GM12865 (cell line): Measurements from ENCODE around the gene MPST.

Experiments
- DNase-seq: peaks from one replicate; pipeline ENCODE4 v3.0.0; 2010; ENCODE audit warnings: low read depth
- H3K4me3 ChIP-seq: 2 replicates; pipeline ENCODE4 v1.5.1; 2011; ENCODE audit warnings: mild to moderate bottlenecking, low read depth, low read length, control low read depth
- TF ChIP-seq, protein P1 (sequence below): IDR thresholded peaks from 2 replicates; pipeline ENCODE4 v1.5.1; 2011; ENCODE audit warnings: low read length, control low read depth, low read depth, inconsistent platforms; ENCODE audit not compliant: insufficient read depth; ENCODE audit errors: missing control alignments

MPST gene

DNA sequence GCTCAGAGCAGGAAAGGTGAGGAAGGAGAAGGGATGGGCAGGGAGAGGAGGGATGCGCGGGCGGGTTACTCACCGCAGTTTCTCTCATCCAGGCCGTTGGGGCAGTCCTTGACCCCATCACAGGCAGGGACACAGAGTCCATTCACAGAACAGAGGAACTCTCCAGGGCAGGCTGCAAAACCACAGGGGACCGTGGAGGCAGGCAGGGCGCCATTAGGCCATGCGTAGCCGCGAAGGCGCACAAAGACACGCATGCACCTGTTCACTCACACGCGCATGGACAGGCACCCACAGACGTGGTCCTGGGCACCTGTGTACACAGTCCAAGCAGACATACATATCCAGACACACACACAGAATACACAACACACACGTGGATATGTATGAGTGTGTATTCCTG lies 55.0 kb downstream of the MPST start:
- H3K4me3 ChIP-seq: no peak overlapping the region
- no peak for DNase-seq
- TF ChIP-seq, protein P1, sequence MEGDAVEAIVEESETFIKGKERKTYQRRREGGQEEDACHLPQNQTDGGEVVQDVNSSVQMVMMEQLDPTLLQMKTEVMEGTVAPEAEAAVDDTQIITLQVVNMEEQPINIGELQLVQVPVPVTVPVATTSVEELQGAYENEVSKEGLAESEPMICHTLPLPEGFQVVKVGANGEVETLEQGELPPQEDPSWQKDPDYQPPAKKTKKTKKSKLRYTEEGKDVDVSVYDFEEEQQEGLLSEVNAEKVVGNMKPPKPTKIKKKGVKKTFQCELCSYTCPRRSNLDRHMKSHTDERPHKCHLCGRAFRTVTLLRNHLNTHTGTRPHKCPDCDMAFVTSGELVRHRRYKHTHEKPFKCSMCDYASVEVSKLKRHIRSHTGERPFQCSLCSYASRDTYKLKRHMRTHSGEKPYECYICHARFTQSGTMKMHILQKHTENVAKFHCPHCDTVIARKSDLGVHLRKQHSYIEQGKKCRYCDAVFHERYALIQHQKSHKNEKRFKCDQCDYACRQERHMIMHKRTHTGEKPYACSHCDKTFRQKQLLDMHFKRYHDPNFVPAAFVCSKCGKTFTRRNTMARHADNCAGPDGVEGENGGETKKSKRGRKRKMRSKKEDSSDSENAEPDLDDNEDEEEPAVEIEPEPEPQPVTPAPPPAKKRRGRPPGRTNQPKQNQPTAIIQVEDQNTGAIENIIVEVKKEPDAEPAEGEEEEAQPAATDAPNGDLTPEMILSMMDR: no peak

DNA sequence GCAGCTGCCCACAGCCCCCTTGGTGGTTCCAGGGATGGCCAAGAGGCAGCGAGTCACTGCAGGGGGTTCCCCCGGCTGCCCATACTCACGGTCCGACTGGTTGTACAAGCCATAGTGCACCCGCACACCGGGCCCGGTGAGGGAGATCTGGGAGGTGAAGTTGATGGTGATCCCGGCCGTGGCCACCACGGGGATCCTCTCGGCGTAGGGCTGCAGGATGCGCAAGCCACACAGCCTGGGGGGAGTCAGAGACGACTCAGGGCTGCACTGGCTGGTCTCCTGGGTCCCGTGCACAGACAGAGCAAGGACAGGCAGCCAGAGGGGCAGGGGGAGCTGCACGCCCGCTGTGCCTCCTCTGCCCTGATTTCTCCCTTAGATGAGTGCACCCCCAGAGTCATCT lies 55.5 kb downstream of the MPST start:
- DNase-seq: no peak
- TF ChIP-seq, protein P1: no peak
- H3K4me3 ChIP-seq: no peak overlapping the region

DNA sequence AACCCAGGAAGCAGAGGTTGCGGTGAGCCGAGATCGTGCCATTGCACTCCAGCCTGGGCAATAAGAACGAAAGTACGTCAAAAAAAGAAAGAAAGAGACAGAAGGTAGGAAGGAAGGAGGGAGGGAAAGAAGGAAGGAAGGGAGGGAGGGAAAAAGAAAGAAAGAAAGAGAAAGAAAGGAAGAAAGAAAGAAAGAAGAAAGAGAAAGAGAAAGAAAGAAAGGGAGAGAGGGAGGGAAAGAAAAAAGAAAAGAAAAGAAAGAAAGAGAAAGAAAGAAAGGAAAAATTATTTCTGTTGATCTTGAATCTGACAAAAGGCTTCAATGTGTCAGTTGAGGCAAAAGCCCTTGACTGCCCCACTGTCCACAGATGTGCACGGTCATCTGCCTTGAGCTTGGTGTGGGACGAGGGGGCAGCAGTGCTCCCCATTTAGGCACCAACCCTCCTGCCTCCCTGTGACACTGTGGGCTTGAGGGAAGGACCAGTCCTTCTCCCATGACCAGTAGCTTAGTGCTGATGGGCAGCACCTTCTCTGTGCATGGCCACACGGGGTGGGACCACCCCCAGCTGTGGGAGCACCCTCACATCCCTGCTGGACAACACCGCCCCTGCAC lies 56.4 kb downstream of the MPST start:
- TF ChIP-seq, protein P1: no peak
- no peak overlapping the region for H3K4me3 ChIP-seq
- DNase-seq: no peak

DNA sequence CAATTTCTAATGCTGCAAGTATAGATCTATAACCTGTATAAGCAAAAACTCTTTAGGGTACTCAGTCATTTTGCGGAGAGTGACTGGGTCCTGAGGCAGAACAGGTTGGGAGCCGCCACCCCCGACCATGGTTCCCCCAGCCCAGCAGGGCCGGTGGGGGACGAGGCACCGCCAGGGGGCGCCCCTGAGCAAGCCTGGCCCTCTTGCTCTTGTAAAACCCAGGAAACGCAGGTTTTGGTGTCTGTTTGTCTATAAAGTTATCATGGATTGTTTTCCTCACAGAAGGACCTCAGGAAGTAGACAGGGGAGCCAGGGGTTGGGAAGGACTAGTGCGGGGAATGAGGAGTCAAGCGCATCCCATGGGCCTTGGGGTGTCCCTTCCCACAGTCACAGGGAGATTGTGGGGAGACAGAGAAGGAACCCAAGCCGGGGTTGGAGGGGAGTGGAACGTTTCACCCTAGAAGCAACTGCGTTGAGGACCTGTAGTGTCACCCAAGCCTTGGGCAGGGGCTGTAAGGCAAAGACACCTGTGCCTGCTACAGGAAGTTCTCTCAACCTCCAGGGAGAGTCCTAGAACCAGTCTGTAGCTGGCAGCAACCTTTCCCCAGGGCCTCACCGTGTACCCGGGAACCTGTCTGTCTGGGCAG lies 58.4 kb downstream of the MPST start:
- peak; percentile 78 for DNase-seq
- TF ChIP-seq, protein P1: peak; percentile 99

DNA sequence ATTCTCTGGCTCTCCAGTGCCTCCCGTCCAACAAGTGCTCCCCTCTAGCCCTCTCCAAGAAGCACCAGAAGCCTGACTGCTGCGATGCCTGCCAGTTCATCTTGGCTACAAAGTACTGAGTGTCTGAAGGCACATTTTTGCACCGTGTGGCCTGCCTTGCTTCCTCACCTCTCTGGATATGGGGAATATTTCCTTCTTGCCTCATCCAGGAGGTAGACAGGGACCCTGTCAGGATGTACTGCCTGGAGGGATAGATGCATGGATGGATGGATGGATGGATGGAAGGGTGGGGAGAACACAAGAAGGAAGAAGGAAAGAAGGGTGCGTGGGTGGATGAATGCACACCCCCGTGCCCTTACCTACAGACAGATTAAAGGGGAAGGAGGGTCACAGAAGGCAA lies 59.6 kb downstream of the MPST start:
- TF ChIP-seq, protein P1: no peak
- no peak for DNase-seq
- no peak overlapping the region for H3K4me3 ChIP-seq

More for the DNA sequence above, 58.4 kb downstream of the MPST start:
- H3K4me3 ChIP-seq: no peak overlapping the region
